K562 (cell line): ENCODE results near the gene ABHD12. TPM values are rescaled to one million over a fixed set of nuclear protein-coding genes. Genes with fewer than 3 reads are reported as not detected.

ENCODE experiments used
- ATAC-seq: fragments of 200-7000 bp; cut with Tn5 transposase; 3 replicates; pipeline ENCODE4 v1.9.1; 2020; ENCODE audit warnings: moderate library complexity
- BruUV-seq: library from RNA; stranded (reverse); fragments of 400-500 nt; replicated peaks from 2 replicates; lab custom pipeline; 2021; lab: Mats Ljungman, UMichigan
- CTCF ChIA-PET: fragments of 300-600 bp; formaldehyde crosslinking; extraction: SDS; loops from one replicate; lab custom pipeline; 2021; ENCODE audit warnings: low intra/inter-chr PET ratio; lab: Yijun Ruan, JAX
- POLR2A ChIA-PET: fragments of 300-600, 350-650 bp; sonication (Branson Sonifier 250); formaldehyde crosslinking; extraction: SDS; loops from one replicate; lab custom pipeline; 2021; ENCODE audit warnings: antibody characterized with exemption, inconsistent platforms; lab: Yijun Ruan, JAX
- DNase-seq, 4 experiments: peaks; one replicate each; pipeline versions ENCODE4 v3.0.0 to v3.0.0-alpha.2; 2011 to 2018; ENCODE audit warnings: low spot score in 3 of 4, mixed read lengths in 3 of 4; ENCODE audit errors: extremely low read depth in 1 of 4
- FAIRE-seq: peaks from 2 replicates; lab custom pipeline; 2011; peaks lifted over from hg19 to GRCh38; lab: Jason Lieb, UNC
- H2AFZ ChIP-seq: 2 replicates; pipeline ENCODE4 v1.6.0; 2011; ENCODE audit warnings: low read depth, low read length, control low read depth, inconsistent platforms
- H3K27ac ChIP-seq: fragments of 200-600 bp; 3 replicates; pipeline ENCODE4 v1.8.0; 2011; ENCODE audit warnings: low read depth, mild to moderate bottlenecking, control low read depth, inconsistent platforms, low read length, moderate library complexity, mixed read lengths; ENCODE audit errors: extremely low read depth
- H3K27me3 ChIP-seq, 2 experiments: fragments of 300-600 bp in 1 of 2; 2 replicates in 1 of 2; 3 replicates in 1 of 2; pipeline versions ENCODE4 v1.6.0 to v1.8.0; 2011; ENCODE audit warnings: inconsistent platforms in 2 of 2, low read length in 2 of 2, mild to moderate bottlenecking in 1 of 2, mixed read lengths in 1 of 2, moderate library complexity in 1 of 2; ENCODE audit not compliant: control insufficient read depth in 2 of 2, insufficient read depth in 2 of 2
- H3K36me3 ChIP-seq: fragments of 300-600 bp; 3 replicates; pipeline ENCODE4 v1.8.0; 2011; ENCODE audit warnings: mild to moderate bottlenecking, low read length, inconsistent platforms; ENCODE audit not compliant: control insufficient read depth, insufficient read depth
- H3K4me1 ChIP-seq, 2 experiments: fragments of 200-600 bp in 1 of 2; replicated peaks in 1 of 2; 2 replicates in 1 of 2; 3 replicates in 1 of 2; pipeline versions ENCODE4 v1.5.1 to v1.8.0; 2011; ENCODE audit warnings: inconsistent platforms in 2 of 2, low read length in 2 of 2, mild to moderate bottlenecking in 1 of 2, mixed read lengths in 1 of 2, moderate library complexity in 1 of 2; ENCODE audit not compliant: control insufficient read depth in 2 of 2, insufficient read depth in 2 of 2
- H3K4me2 ChIP-seq: 2 replicates; pipeline ENCODE4 v1.6.1; 2011; ENCODE audit warnings: low read length, control low read depth, inconsistent platforms, mixed read lengths; ENCODE audit not compliant: insufficient read depth
- H3K4me3 ChIP-seq: fragments of 200-600 bp; sonication (generic), shearing (Covaris generic); 2 replicates; pipeline ENCODE4 v1.5.1; 2016; ENCODE audit warnings: control low read depth, inconsistent platforms
- H3K79me2 ChIP-seq: fragments of 200-600 bp; 3 replicates; pipeline ENCODE4 v1.8.0; 2011; ENCODE audit warnings: low read length, inconsistent platforms; ENCODE audit not compliant: control insufficient read depth, insufficient read depth
- H3K9ac ChIP-seq, 2 experiments: 2 replicates each; pipeline versions ENCODE4 v1.6.0 to v1.6.1; 2011; ENCODE audit warnings: low read depth in 2 of 2, low read length in 2 of 2, control low read depth in 1 of 2, inconsistent platforms in 1 of 2, mild to moderate bottlenecking in 1 of 2, mixed read lengths in 1 of 2; ENCODE audit not compliant: insufficient read depth in 1 of 2
- H3K9me1 ChIP-seq: one replicate; pipeline ENCODE4 v1.6.0; 2011; ENCODE audit warnings: inconsistent platforms, mild to moderate bottlenecking, low read length, moderate library complexity; ENCODE audit not compliant: control insufficient read depth, insufficient read depth
- H3K9me3 ChIP-seq: replicated peaks from 2 replicates; pipeline ENCODE4 v1.5.1; 2011; ENCODE audit warnings: low read depth, low read length, inconsistent platforms; ENCODE audit not compliant: control insufficient read depth, insufficient read depth
- H4K20me1 ChIP-seq: replicated peaks from 2 replicates; pipeline ENCODE4 v1.6.1; 2011; ENCODE audit warnings: low read length, inconsistent platforms, mixed read lengths; ENCODE audit not compliant: control insufficient read depth, insufficient read depth
- CBX3 ChIP-seq, 2 experiments: IDR thresholded peaks; 1 replicate in 1 of 2; 2 replicates in 1 of 2; pipeline ENCODE4 v1.6.1; 2012; ENCODE audit warnings: inconsistent platforms in 2 of 2, low read length in 2 of 2, borderline replicate concordance in 1 of 2, control low read depth in 1 of 2
- MEIS2 ChIP-seq: fragments of 450-650 bp; IDR thresholded peaks from 2 replicates; pipeline ENCODE4 v1.6.1; 2014; ENCODE audit warnings: mild to moderate bottlenecking; ENCODE audit not compliant: partially characterized antibody
- PBX2 ChIP-seq, 2 experiments: IDR thresholded peaks in 1 of 2; conservative IDR thresholded peaks in 1 of 2; 2 replicates each; pipeline ENCODE4 v1.6.1; 2016; ENCODE audit warnings: low read depth in 2 of 2, mild to moderate bottlenecking in 1 of 2, missing compliant biosample characterization in 1 of 2, missing genetic modification characterization in 1 of 2, moderate library complexity in 1 of 2
- PKNOX1 ChIP-seq: fragments of 450-650 bp; IDR thresholded peaks from 2 replicates; pipeline ENCODE4 v1.6.1; 2016
- WGBS: fragments of 100-300 bp; shearing (Covaris generic); methylation state at CpG from one replicate; pipeline ENCODE4 v1.1.6; 2016; ENCODE audit warnings: low coverage, mixed read lengths; ENCODE audit not compliant: insufficient coverage; ENCODE audit errors: missing lambda C conversion rate; 5-methylcytosine and 5-hydroxymethylcytosine counted together
- in situ Hi-C: fragments of 300-500 bp; cut with MboI; formaldehyde crosslinking; loops from 4 replicates; pipeline ENCODE4 v1.15.0; 2018; ENCODE audit warnings: inconsistent platforms, mixed read lengths
- intact Hi-C: fragments of 100-400 bp; cut with micrococcal nuclease; formaldehyde crosslinking; loops from 2 replicates; pipeline ENCODE4 v1.14.2; 2022
- polyA plus RNA-seq, 8 experiments: library from polyadenylated mRNA; depleted of rRNA in 4 of 8; stranded (reverse) in 5 of 8; unstranded in 3 of 8; fragments of >200 nt; fragmentation: Nextera tagmentation in 2 of 8; fragmentation: Illumina TruSeq in 1 of 8; extraction: Ambion mirVana in 2 of 8; extraction: Trizol in 1 of 8; gene quantifications; 2 replicates each; pipeline versions ENCODE4 v1.2.1 to v1.2.3, GENCODE V29; 2011 to 2014; ENCODE audit warnings: inconsistent platforms in 1 of 8, missing spikeins in 1 of 8
- total RNA-seq, 7 experiments: library from RNA; depleted of rRNA in 6 of 7; stranded (reverse); fragments of >200 nt in 6 of 7; fragmentation: Illumina TruSeq in 2 of 7; extraction: Trizol in 2 of 7; gene quantifications; 2 replicates each; pipeline versions ENCODE4 v1.2.1 to v1.2.3, GENCODE V29; 2011 to 2021; ENCODE audit warnings: low replicate concordance in 1 of 7

The ABHD12 gene
- total and polyA plus RNA-seq, 9 of the 15 experiments (the other 6 are each of a cell fraction or from before 2014, with no cell fraction given), result 0.65 to 15.6 (median 9.1) TPM

GRCh38 chr20:25303292-25304024 lies 87.2 kb downstream of the ABHD12 start:
- ATAC-seq (no peak), FAIRE-seq (no peak), DNase-seq (no peak)
- peaks cover 12% of the 10 kb centered on the region; the same call in 2 of the 3 replicates for H3K36me3 ChIP-seq
- ChIA-PET CTCF (no interaction called here), POLR2A (no interaction called here)
- no peaks in the 10 kb centered on the region for H3K9me1 ChIP-seq
- 88% methylated on average over 4 of the region's 12 CpGs for WGBS
- H4K20me1 ChIP-seq, result no peaks in the 10 kb centered on the region
- H3K9me3 ChIP-seq, result no peaks in the 10 kb centered on the region
- H3K9ac ChIP-seq, result no peak overlapping the region
- peaks cover 5 to 14% of the 10 kb centered on the region in 2 experiments; a peak in 3 of 5 replicates for H3K4me1 ChIP-seq
- no peaks in the 10 kb centered on the region for H3K79me2 ChIP-seq
- H3K4me3 ChIP-seq, result no peak overlapping the region
- H3K27me3 ChIP-seq, result no peaks in the 10 kb centered on the region
- intact Hi-C loops, result no loop called here
- no peak for TF ChIP-seq CBX3 (IDR thresholded peaks at IDR 0.05; ENCODE audit: borderline replicate concordance in 1 of 2, low read length in 2 of 2)
- peak; percentile 18 for TF ChIP-seq MEIS2
- peak; percentile 64 for TF ChIP-seq PKNOX1
- no peak for TF ChIP-seq PBX2 (CRISPR knock-in tag; IDR thresholded peaks at IDR 0.05; ENCODE audit: low read depth)
- TF ChIP-seq PBX2 (tag; conservative IDR thresholded peaks at IDR 0.05; ENCODE audit: low read depth), result 0 out of 2 replicates have a peak, but pooled peaks have one; percentile 28
- in situ Hi-C loops, result no loop called here
- BruUV-seq, result no TSS peak
- no peak overlapping the region for H3K27ac ChIP-seq
- no peak overlapping the region for H3K4me2 ChIP-seq
- H2AFZ ChIP-seq, result no peak overlapping the region
